NCI-H446 (cell line): Measurements from ENCODE around the gene RAD51D.
"Not testable (repeated sequence)": the region's sequence is repeated elsewhere in the genome, so short reads cannot be mapped to it uniquely, and the experiment has no call there.

Experiments used
- DNase-seq, 2 experiments: peaks; one replicate each; lab custom pipeline; 2025; lab: John Stamatoyannopoulos, UW

RAD51D gene

DNA sequence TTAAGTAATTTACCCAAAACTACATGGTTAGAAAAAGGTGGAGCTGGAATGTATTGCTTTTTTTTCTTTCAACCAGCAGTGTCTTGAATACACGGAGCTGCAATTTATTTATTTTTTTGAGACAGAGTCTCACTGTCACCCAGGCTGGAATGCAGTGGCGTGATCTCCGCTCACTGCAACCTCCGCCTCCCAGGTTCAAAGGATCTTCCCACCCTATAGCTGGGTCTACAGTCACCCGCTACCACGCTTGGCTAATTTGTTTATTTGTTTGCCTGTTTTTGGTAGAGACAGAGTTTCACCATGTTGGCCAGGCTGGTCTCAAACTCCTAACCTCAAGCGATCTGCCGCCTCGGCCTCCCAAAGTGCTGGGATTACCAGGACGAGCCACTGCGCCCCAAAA lies 29.0 kb downstream of the RAD51D start:
- DNase-seq: not testable (repeated sequence)

DNA sequence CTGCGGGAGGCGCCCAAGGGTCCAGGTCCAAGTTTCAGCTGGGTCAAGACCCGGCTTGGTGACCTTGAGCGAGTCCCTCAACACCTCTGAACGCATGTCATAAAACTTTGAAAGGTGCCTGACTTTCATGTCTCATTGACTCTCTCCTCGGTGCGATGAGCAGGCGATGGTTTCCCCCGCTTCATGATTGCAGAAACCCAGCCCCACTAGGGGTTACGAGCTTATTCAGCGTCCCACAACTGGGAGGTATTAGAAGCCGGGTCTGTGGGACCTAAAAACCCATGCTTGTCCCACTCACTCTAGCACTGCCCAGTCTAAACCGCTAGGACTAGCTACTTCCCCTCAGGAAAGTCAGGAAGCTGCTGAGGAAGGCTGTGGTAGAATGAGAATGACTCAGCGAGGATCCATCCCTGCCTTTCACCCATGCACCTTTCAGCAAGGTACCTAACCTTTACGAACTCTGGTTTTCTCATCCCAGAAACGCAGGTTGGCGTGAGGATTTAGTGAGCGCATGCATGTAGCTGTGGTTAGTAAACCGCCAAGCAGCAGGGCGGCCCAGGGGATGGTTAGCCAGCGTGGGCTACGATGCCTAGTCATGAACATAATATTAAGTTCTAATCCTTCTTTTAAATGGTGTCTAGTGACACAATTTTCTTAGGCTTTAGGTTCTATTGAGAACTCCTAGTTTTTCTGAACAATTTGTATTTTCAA lies 29.9 kb downstream of the RAD51D start:
- no peak for DNase-seq

DNA sequence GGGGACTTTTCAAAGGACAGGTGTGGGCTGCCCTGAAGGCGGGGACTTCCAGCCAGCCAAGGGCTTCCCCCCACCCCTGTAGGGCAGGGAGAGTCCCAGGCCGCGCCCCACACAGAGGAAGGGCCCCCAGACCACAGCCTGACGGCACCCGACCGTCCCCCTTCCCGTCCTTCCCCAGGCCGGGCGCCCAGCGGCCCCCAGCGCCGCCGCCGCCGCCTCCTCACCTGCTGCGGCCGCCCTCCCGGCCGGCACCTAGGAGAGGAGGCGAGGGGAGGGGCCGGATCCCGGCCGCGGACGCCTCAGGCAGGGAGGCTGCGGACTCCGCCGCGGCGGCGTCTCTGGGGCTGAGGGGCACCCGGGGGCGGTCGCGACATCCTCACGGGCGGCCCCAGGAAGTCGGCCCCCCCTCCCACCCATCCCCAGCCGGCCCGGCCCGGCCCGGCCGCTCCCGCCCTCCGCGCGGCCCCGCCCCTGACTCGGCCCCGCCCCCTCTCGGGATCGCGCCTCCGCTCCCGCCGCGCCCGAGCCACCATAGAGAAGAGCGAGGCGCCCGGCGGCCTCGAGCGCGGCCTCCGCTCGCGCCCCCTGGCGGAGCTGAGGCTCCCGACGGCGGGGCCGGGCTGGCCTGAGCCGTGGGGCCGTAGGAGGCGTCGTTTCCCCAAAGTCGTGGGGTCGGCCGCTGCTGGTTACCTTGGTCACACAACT lies 30.6 kb downstream of the RAD51D start:
- peak in 1 of 2 experiments; percentile 85 for DNase-seq

DNA sequence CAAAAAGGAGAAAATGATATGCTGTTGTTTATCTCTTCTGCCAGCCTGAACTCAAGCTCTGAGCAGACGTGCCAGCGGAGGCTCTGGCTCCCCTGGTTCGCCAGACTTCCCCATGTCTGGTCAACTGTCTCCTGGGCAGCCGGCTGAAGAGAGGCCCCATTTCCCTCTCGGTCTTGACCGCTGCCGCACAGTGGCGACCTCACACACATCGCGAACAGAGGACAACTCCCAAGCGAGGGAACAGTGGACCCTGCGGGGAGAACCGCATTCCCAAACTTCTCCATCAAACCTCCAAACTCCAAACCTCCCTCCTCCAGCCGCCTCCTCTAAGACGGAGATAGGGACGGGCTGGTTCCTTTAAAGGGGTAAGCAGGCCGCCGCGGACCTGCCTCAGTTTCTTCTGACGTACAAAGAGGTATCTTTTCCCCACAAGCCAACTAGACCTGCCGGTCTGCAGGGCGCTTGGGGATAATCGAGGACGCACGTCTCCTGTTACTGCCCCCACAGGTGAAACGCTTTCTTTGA lies 31.2 kb downstream of the RAD51D start:
- peak in 1 of 2 experiments; percentile 20 for DNase-seq

DNA sequence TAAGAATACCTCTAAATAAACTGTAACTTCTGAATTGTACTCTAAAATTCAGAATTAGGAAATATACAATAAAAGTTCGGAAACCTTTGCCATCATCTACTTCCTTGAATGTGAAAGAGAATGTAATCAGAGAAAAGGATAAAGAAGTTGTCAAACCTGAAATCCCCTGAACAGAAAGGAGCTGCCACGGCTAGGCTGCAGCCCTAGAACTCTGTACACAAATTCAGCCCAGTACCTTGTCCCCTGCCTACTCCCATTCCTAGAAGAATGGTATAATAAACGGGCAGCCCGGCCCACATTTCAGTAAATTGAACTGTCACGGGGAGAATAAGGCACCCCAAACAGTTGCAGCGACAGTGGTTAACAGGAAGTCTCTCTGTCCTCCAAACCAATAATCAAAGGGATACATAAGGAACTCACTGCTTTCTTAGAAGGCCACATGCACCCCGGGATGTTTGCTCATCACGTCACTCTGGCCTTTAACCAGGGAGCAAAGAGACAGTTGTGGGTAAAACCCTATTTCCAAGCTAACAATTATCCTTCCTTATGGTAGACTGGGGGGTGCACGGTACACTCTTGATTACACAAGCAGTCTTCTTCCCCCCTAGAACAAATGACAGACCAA lies 31.8 kb downstream of the RAD51D start:
- peak in 1 of 2 experiments; percentile 20 for DNase-seq

DNA sequence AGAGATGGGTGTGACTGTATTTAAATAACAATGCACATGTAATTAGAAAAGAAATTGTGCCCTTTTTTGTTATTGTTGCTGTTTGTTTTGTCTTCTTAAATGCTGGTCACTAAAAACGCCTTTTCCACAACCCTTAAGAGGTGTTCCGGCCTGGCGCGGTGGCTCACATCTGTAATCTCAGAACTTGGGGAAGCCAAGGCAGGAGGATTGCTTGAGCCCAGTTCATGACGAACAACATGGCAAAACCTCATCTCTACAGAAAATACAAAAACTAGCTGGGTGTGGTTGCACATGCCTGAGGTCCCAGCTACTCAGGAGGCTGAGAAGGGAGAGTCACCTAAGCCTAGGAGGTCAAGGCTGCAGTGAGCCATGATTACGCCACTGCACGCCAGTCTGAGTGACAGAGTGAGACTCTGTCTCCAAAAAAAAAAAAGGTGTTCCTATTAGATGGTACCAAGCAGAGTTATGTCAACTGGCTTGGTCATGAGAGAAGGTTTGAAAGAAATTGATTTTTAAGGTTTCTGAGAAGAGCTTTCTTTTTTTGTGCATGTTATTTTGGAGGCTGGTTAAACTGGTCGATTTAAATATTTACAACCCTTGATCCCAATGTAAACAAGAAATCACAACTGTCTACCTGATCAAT lies 32.6 kb downstream of the RAD51D start:
- no peak for DNase-seq

DNA sequence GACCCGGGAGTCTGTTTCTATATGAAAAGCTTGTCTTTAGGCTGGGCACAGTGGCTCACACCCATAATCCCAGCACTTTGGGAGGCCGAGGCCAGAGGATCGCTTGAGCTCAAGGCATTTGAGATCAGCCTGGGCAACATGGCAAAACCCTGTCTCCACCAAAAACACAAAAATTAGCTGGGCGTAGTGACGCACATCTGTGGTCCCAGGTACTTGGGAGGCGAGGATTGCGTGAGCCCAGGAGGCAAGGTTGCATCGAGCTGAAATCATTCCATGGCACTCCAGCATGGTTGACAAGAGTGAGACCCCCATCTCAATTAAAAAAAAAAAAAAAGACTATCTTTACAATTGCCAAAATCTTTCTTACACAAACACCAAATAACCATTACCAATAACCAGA lies 33.5 kb downstream of the RAD51D start:
- DNase-seq: no peak

DNA sequence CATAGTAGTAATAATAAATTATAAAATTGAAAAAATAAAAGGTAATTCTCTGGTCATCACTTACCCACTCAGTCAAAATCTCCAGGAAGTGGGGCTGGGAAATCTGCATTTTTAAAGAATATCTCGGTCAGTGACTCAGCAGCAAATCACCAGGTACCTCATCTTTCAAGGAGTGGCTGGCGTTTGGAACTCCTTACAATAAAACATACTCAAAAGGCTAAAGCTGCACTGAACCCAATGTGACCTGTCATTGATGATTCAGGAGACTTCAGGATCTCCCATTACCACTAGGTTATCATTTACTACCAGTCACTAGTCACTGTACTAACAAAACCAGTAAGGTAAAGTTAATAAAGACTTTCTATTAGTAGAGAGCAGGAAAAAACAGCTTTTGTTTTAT lies 34.7 kb downstream of the RAD51D start:
- no peak for DNase-seq

DNA sequence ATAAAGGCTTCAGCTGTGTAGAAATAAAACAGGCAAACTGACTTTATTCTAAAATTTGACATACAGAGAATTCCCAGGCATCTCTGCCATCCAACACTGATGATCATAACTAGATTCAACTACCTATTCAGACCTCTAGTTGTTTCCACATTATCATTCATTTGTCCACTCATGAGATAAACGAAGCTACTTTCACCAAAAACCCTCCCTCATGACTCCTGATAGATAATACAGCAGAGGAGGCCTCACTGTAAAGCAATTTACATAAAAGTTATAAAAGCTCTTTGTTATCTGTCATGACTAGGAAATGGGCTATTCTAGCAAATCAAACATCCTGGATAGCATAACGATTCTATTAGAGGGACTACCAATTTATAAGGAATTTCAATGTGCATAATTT lies 36.6 kb downstream of the RAD51D start:
- DNase-seq: no peak

DNA sequence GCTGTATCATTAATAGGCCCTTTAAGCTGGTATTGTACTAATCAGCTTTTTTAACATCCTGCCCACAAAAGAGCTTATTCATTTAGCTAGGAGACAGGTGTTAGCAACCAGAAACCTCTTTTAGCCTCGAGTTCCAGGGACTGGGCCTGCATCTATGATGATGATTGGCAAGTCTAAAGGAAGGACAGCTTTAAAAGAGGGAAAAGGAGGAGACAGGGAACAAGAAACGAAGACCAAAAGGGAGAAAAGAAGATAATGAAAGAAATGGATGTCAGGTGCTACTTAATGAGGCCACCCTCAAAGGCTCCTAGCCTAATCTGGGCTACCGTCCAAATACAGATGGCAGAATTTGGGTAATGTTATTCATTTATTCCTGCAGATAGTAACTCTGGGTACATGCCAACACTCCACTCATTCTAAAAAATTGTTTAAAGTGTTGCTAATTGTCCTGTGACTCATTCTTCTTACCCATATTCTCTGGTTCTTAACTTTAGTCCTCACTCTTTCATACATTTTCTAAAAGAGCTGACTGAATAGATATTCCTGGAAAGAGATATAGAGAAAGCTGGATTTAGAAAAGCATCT lies 37.5 kb downstream of the RAD51D start:
- peak; percentile 69 to 78 for DNase-seq

DNA sequence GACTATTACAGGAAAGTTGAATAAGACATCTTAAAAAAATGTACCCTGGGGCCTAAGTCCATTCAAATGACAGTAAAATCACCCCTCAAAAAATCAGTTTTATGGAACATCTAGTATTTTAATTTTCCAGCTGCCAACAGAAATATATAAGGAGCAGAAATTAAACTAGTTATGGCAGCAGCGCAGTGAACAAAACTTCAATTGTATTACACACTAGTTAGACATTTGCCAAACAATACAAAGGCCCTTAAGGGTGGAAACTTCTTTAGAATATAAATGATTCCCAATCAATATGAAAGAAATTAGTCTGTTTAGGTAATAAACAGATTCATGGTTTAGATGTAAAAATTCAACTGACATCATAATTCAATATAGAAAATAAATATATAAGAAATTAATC lies 38.0 kb downstream of the RAD51D start:
- DNase-seq: no peak

DNA sequence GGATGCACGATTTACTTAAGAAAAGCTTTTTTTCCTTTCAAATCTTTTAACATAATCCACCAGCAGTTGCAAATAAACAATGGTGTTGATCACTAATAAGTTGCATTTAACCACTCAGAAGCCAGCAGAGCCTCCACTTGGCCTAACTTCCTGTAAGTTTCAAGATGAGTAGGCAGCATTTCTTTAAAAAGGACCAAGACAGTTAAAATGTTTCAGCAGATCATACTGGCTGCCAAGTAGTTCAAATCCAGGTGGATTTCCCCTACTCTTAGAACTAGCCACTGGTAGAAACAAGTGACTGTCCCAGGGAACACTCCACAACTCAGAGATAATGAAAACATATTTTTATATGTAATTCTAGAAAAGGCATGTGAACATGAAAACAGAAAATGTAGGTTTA lies 39.1 kb downstream of the RAD51D start:
- DNase-seq: no peak

DNA sequence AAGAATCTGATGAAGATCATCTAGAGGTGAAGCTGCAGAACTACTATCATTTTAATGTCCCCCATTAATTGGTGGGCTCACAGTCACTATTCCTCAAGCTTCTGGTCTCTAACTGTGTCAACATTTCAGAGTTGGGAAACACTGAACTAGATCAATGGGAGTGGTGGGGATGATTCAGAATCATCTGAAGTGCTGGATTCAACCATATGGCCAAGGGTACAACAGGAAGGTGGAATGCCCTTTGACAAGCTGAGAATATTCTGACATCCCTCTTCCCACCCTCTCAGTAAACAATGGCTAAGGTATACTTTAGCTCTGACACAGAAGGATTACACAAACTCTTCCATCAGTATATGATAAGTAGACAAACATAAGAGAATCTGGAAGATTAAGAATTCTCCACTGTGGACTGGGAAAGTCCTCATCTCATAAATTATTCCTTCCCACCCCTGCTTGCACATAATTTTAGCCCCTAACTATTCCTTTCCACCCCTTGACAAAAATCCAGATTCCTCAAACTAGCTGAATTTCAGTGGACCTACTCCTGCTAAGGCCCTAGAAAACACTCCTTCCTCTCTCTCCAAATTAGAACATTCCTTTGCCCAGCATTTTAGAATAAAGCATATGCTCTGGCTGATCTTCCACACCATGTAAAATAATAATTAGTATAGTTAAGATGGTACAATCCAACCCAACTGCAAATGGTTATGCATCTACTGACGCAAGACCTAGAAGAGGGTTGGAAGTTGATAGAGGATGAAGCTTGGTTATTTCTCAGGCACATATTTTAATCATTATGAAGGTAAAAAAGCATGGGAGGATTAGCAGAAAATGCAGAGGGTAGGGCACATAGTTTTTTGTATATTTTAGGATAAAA lies 39.9 kb downstream of the RAD51D start:
- no peak for DNase-seq

DNA sequence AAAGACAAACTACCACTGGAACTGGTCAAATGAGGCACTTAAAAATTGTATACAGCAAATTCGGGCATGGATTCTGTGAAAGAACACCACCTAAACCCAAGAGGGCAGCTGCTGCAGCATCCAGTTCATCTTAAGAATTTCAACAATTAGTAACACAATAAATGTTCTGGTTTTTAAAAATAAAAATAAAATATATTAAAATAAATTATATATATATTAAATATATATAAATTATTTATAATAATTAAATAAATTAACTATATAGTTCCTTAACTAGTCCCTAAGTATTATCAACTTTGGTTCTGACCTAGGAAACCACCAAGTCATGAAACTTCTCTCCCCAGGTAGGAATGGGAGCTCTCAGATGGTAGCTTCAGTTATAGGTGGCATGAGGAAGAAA lies 42.8 kb downstream of the RAD51D start:
- DNase-seq: no peak

DNA sequence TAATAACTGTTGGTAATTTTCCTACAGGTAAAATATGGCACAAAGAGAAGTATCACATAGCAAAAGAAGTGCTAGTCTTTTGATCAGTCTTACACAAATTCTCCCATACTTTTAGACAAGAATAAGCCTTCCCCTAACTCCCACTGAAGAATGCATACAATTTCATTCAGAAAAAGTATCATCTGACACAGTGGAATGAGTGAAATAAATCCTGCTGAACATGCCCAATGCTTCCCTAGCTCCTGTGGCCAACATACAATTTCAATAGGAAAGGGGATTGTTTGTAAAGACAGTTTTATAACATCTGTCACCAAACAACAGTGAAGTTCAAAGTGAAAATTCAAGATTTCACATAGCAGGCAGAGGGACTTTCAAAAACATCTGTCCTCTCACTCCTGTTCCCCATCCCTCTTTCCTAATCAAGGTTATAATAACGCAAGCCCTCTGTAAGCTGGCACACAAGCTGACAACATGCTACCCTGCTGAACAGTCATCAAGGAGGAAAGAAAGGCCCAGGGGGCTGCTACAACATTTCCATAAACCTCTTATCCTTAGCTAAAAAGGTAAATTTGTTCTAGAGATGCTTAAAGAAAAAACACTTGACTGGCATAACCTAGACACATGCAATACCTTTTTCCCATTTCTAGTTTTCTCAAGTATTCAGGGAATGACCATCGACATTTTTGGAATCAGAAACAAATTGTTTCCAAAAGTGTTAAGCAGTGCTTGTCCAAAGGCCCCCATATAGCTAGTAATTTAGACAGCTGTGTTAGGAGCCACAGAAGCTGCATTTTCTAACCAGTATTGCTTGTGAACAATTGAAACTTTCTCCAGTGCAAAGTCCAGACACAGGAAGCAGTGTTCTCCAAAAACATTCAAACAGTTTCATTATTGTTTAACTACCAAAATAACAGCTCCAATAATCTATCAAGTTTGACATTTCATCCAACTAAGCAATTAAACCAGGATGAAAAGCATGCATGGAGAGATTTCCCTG lies 44.7 kb downstream of the RAD51D start:
- DNase-seq: no peak

DNA sequence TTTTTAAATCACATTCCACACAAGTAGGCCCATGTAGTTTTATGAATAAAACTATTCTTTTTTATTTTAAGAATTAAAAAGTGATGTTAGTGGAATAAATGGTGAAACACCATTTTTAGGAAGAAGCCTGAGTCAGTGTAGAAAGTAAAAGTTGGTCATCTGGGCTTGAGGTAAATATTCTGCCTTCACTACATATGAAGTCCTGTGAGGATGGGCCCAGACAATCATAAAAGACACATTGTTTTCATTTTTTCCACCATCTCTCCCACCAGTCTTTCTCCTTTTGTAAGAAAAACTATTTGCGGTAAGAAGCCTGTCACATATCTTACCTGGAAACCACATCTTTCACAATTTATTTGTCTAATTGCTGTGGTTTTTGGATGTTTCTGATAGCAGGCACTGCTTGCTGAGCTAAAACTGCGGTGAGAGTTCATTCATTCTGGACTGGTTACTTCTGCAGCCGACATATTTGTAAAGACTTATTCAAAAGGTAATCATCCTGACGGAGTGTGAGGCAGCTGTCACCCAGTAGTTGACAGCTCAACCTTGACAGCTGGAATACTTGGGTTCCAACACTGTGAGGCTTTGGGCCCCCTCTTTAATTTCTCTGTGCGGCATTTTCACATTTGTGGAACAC lies 45.6 kb downstream of the RAD51D start:
- no peak for DNase-seq

DNA sequence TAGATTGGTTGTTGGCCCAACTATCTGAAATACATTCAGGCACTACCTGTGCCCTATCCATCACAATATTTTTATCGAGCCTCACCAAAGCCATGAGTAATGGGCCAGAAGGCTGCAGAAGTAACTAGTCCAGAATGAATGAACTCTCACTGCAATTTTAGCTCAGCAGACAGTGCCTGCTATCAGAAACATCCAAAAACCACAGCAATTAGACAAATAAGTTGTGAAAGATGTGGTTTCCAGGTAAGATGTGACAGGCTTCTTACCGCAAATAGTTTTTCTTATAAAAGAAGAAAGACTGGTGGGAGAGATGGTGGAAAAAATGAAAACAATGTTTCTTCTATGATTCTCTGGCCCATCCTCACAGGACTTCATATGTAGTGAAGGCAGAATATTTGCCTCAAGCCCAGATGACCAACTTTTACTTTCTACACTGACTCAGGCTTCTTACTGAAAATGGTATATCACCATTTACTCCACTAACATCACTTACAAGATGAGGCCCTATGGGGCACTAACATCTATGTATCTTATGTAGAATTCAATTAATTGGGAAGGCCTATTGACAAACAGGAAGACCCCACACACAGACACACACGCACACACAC lies 46.4 kb downstream of the RAD51D start:
- no peak for DNase-seq

DNA sequence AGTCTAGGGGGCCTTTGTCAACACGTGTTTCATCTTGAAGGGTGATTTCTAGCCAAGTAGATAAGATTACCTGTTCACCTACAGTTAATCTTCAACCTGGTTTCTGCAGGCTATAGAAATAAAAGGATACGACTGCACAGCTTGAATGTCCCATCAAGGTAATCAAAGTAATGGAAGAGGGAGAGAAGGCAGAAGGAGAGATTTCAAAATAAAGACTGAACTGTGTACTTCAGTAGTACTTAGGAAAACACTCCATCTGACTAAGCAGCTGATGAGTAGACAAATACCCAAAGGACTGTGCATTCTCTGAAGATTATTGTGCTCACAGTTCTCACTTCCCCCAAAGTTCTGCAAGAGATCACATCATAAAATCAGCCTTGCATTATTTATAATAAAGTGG lies 50.3 kb downstream of the RAD51D start:
- no peak for DNase-seq

DNA sequence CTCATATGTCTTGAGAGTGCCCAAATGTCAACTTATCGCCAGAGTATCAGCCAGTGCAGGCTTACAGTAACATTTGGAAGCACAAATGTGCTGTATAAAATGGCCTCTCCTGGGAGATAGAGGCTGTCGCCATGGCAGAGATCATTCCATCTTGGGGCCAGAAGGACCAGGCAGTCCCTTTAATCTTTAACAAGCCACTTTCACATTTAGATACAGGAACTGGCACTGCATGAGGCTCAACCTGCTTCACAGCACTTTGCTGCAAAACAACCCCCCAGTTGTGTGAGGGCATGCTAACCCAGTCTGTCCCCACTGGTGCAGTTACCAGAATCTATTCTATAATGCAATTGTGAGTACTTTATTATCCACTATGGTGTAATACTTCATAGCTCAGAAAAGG lies 51.4 kb downstream of the RAD51D start:
- no peak for DNase-seq
